ENCODE results near the gene CCL24. TPM values are rescaled to one million over a fixed set of nuclear protein-coding genes. Genes with fewer than 3 reads are reported as not detected.
"Not testable (repeated sequence)": the region's sequence is repeated elsewhere in the genome, so short reads cannot be mapped to it uniquely, and the experiment has no call there.

Gene CCL24
- total RNA-seq, 2 donors from 2014 or later = not detected

DNA sequence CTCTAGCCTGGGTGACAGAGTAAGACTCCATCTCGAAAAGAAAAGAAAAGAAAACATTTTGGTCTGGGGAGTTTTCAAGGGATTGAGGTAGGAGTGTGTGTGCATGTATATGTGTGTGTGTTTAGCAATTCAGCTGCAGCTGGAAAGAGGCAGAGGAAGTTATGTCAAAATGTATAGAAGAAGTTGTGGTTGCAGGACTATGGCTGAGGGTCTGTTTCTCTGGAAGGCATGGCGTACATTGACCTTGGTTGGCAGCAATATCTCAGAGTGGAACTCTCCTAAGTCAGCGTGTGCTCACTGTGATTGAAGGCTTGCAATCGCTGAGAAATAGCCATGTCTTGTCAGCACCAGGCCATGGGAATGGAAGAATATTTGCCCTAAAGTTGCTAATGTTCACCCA, 36.6 kb upstream of the CCL24 start:
- TF ChIP-seq, protein P1, sequence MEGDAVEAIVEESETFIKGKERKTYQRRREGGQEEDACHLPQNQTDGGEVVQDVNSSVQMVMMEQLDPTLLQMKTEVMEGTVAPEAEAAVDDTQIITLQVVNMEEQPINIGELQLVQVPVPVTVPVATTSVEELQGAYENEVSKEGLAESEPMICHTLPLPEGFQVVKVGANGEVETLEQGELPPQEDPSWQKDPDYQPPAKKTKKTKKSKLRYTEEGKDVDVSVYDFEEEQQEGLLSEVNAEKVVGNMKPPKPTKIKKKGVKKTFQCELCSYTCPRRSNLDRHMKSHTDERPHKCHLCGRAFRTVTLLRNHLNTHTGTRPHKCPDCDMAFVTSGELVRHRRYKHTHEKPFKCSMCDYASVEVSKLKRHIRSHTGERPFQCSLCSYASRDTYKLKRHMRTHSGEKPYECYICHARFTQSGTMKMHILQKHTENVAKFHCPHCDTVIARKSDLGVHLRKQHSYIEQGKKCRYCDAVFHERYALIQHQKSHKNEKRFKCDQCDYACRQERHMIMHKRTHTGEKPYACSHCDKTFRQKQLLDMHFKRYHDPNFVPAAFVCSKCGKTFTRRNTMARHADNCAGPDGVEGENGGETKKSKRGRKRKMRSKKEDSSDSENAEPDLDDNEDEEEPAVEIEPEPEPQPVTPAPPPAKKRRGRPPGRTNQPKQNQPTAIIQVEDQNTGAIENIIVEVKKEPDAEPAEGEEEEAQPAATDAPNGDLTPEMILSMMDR (IDR thresholded peaks at IDR 0.05) = no peak
- H3K36me3 ChIP-seq = no peaks in the 10 kb centered on the region
- H3K4me1 ChIP-seq = no peaks in the 10 kb centered on the region
- no peaks in the 10 kb centered on the region for H3K9me3 ChIP-seq
- no peak for DNase-seq (ENCODE audit: low spot score)
- no peak overlapping the region for H3K4me3 ChIP-seq
- no peak overlapping the region for H3K27ac ChIP-seq
- no peaks in the 10 kb centered on the region for H3K27me3 ChIP-seq

DNA sequence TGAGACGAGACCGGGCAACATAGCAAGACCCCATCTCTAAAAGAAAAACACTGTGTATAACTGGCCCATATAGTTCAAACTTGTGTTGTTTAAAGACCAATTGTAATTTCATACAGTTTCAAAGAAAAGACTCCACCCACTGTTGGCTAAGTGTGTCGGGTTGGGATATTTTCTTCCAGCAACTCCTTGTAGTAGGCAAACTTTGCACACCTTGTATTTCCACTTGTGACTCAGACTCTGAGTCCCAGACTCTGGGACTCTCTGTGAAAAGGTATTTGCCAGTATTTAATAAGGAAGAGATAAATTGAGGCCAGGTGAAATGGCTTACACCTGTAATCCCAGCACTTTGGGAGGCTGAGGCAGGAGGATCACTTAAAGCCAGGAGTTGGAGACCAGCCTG, 36.0 kb upstream of the CCL24 start:
- no peaks in the 10 kb centered on the region for H3K36me3 ChIP-seq
- no peak for DNase-seq (ENCODE audit: low spot score)
- H3K4me3 ChIP-seq = no peak overlapping the region
- no peaks in the 10 kb centered on the region for H3K27me3 ChIP-seq
- no peaks in the 10 kb centered on the region for H3K9me3 ChIP-seq
- H3K27ac ChIP-seq = no peak overlapping the region
- TF ChIP-seq, protein P1 (IDR thresholded peaks at IDR 0.05) = no peak
- no peaks in the 10 kb centered on the region for H3K4me1 ChIP-seq

DNA sequence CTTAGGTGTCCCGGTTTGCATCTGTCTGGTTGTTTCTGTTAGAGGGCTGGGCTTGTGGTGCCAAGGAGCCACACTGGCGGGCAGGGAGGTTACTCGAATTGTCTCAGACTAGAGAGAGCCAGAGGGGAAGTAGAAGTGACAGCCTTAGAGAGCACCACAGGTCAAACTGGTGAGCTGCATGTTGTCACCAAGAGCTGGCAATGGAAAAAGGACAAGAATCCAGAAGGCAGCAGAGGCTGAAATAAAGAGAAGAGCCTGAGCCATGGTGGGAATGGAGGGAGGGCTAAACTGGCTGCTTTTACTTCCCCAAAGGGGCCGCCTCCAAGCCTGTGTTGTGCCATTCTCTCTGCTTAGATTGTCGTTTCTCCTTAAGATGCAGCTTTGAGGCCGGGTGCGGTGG, 34.1 kb upstream of the CCL24 start:
- Histone ChIP-seq H3K27ac (no peak overlapping the region), H3K9me3 (no peaks in the 10 kb centered on the region), H3K36me3 (no peaks in the 10 kb centered on the region), H3K27me3 (no peaks in the 10 kb centered on the region), H3K4me3 (no peak overlapping the region), H3K4me1 (peaks cover 0 to 5% of the 10 kb centered on the region in 2 donors)
- TF ChIP-seq, protein P1 (IDR thresholded peaks at IDR 0.05) = no peak
- no peak for DNase-seq (ENCODE audit: low spot score)

DNA sequence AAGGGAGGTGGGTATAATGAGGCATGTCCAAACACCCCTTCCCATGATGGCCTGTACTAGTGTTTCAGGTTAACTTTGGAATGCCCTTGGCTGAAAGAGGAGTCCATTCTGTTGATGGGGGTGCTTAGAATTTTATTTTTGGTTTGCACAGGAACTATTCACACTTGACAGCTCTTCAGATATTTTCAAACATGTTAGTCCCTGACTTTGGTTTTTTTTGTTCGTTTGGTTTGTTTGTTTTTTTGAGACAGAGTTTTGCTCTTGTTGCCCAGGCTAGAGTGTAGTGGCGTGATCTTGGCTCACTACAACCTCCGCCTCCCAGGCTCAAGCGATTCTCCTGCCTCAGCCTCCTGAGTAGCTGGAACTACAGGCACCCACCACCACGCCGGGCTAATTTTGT, 31.5 kb upstream of the CCL24 start:
- not testable (repeated sequence) for H3K27me3 ChIP-seq; H3K36me3 ChIP-seq; H3K4me3 ChIP-seq; H3K27ac ChIP-seq; H3K4me1 ChIP-seq; H3K9me3 ChIP-seq; DNase-seq (ENCODE audit: low spot score)

DNA sequence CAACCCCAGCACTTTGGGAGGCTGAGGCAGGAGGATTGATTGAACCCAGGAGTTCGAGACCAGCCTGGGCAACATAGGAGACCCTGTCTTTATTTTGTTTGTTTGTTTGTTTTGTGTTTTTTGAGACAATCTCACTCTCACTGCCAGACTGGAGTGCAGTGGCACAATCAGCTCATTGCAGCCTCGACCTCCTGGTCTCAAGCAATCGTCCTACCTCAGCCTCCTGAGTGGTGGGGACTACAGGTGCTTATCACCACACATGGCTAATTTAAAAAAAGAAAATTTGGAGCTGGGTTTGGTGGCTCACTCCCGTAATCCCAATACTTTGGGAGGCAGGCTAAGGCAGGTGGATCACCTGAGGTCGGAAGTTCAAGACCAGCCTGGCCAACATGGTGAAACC, 30.6 kb upstream of the CCL24 start:
- no peaks in the 10 kb centered on the region for H3K36me3 ChIP-seq
- H3K9me3 ChIP-seq = no peaks in the 10 kb centered on the region
- H3K27me3 ChIP-seq = no peaks in the 10 kb centered on the region
- TF ChIP-seq, protein P1 (IDR thresholded peaks at IDR 0.05) = no peak
- H3K4me1 ChIP-seq = peaks cover 0 to 8% of the 10 kb centered on the region in 2 donors
- H3K27ac ChIP-seq = no peak overlapping the region
- no peak for DNase-seq (ENCODE audit: low spot score)
- no peak overlapping the region for H3K4me3 ChIP-seq

DNA sequence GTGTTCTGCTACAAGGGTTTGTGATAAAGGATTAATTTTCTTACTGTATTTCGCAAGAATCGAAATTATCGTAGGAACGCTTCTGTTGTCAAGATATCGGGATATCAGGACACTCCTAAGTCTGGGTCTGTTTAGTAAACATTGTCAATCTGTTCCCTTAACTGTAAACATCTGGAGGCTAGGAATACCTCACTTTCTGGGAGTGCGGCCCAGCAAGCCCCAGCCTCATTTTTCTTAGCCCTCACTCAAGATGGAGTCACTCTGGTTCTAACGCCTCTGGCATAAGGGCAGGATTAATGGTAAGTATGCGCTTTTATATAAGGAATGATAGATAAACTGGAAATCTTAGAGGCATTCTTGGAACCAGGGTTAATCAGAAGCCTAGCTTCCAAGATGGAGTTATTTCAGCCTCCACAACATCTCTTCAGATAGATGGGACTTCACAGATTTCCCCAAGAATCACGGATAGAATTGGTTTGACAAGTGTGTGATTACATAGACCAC, 30.1 kb upstream of the CCL24 start:
- no peaks in the 10 kb centered on the region for H3K27me3 ChIP-seq
- H3K27ac ChIP-seq = no peak overlapping the region
- no peaks in the 10 kb centered on the region for H3K36me3 ChIP-seq
- no peak overlapping the region for H3K4me3 ChIP-seq
- H3K4me1 ChIP-seq = peaks cover 0 to 8% of the 10 kb centered on the region in 2 donors
- TF ChIP-seq, protein P1 (IDR thresholded peaks at IDR 0.05) = no peak
- no peak for DNase-seq (ENCODE audit: low spot score)
- no peaks in the 10 kb centered on the region for H3K9me3 ChIP-seq

Data from right atrium auricular region (tissue), 2 donors.